Mammary epithelial cell (primary cell): Measurements from ENCODE around the gene TMEM80.

Experiments used
- EZH2 ChIP-seq: IDR thresholded peaks from 2 replicates; pipeline ENCODE4 v1.6.1; 2012; ENCODE audit warnings: low read length, inconsistent platforms, borderline replicate concordance
- TF ChIP-seq, protein P1 (sequence below), 2 donors: IDR thresholded peaks in 1 of 2; conservative IDR thresholded peaks in 1 of 2; 2 replicates each; pipeline ENCODE4 v1.5.1; 2011 to 2012; ENCODE audit warnings: inconsistent platforms in 2 of 2, low read length in 2 of 2, mild to moderate bottlenecking in 2 of 2, control low read depth in 1 of 2, low read depth in 1 of 2; ENCODE audit not compliant: insufficient read depth in 1 of 2; ENCODE audit errors: extremely low read depth in 1 of 2

- TF ChIP-seq, protein P1, sequence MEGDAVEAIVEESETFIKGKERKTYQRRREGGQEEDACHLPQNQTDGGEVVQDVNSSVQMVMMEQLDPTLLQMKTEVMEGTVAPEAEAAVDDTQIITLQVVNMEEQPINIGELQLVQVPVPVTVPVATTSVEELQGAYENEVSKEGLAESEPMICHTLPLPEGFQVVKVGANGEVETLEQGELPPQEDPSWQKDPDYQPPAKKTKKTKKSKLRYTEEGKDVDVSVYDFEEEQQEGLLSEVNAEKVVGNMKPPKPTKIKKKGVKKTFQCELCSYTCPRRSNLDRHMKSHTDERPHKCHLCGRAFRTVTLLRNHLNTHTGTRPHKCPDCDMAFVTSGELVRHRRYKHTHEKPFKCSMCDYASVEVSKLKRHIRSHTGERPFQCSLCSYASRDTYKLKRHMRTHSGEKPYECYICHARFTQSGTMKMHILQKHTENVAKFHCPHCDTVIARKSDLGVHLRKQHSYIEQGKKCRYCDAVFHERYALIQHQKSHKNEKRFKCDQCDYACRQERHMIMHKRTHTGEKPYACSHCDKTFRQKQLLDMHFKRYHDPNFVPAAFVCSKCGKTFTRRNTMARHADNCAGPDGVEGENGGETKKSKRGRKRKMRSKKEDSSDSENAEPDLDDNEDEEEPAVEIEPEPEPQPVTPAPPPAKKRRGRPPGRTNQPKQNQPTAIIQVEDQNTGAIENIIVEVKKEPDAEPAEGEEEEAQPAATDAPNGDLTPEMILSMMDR (conservative IDR thresholded peaks at IDR 0.05 in 1 of 2, IDR thresholded peaks at IDR 0.05 in 1 of 2; ENCODE audit: extremely low read depth in 1 of 2, insufficient read depth in 1 of 2, low read depth in 1 of 2, low read length in 2 of 2), result no peak
- no peak for TF ChIP-seq EZH2
Measured at GRCh38 chr11:690738-691633, 4.6 kb upstream of the TMEM80 start.
